Activated naive CD4-positive, alpha-beta T cell treated with anti-CD3 and anti-CD28 coated beads, Interleukin-2, amount 50 U/mL, for 72 hours (primary cell): ENCODE results near the gene UXT. TPM values are rescaled to one million over a fixed set of nuclear protein-coding genes. Genes with fewer than 3 reads are reported as not detected.

Experiments used
- ATAC-seq, 2 donors: fragments of 150-1000 bp; cut with Tn5 transposase; 2 replicates each; pipeline ENCODE4 v1.10.0; 2021; ENCODE audit warnings: mild to moderate bottlenecking in 2 of 2, moderate library complexity in 2 of 2
- DNase-seq, 2 donors: peaks; one replicate each; pipeline ENCODE4 v3.0.0; 2021 to 2022; ENCODE audit warnings: low spot score in 2 of 2
- H3K27ac Mint-ChIP-seq, 2 donors: one replicate each; pipeline ENCODE4 v1.8.0; 2022; ENCODE audit warnings: mild to moderate bottlenecking in 2 of 2, mixed read lengths in 2 of 2
- H3K36me3 Mint-ChIP-seq, 2 donors: one replicate each; pipeline ENCODE4 v1.8.0; 2022; ENCODE audit warnings: mixed read lengths in 2 of 2
- H3K9me3 Mint-ChIP-seq, 2 donors: one replicate each; pipeline ENCODE4 v1.8.0; 2022; ENCODE audit warnings: mixed read lengths in 2 of 2
- total RNA-seq, 2 donors: library from RNA; stranded (reverse); gene quantifications; one replicate each; pipeline ENCODE4 v1.2.3, GENCODE V29; 2022

The UXT gene
- total RNA-seq, 2 donors from 2014 or later, result 162 to 210 TPM

- Mint-ChIP-seq H3K36me3 (peaks cover 0 to 7% of the 10 kb centered on the region in 2 donors), H3K27ac (no peak overlapping the region), H3K9me3 (no peaks in the 10 kb centered on the region)
- ATAC-seq, result no peak
- no peak for DNase-seq
These were observed 27.3 kb downstream of the UXT start for GRCh38 chrX:47631676-47632075.

GRCh38 chrX:47629419-47630200 lies 29.4 kb downstream of the UXT start, which contains the start of gene CFP:
Gene CFP (minus strand): TSS chrX:47629930. CDS start chrX:47629844, 86 bp downstream.
- Mint-ChIP-seq H3K36me3 (no peaks in the 10 kb centered on the region), H3K27ac (peak within 1 kb of the TSS; percentile 88 to 91), H3K9me3 (no peaks in the 10 kb centered on the region)
- no peak for DNase-seq
- ATAC-seq, result peak; percentile 60 to 61

DNA sequence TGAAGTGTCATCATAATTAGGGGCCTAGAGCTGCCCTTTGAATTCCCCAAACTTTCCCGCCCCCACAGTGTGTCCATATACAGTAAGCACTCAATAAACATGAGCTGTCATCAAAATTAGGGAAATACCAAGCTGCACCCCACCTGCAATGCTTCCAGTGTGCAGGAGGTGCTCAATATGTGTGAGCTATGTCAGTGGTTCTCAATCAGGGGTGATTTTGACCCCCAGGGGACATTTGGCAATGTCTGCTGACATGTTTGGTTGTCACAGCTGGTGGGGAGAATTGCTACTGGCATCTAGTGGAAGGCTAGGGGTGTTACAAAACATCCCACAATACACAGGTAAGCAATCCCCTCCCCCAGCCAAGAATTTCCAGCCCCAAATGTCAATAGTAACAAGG lies 30.0 kb downstream of the UXT start:
- no peak for DNase-seq
- H3K36me3 Mint-ChIP-seq, result no peaks in the 10 kb centered on the region
- H3K27ac Mint-ChIP-seq, result peak overlapping the region; percentile 9 to 88
- ATAC-seq, result peak in 1 of 2 donors; percentile 29
- H3K9me3 Mint-ChIP-seq, result no peaks in the 10 kb centered on the region

- DNase-seq (no peak), ATAC-seq (no peak)
- H3K9me3 Mint-ChIP-seq, result no peaks in the 10 kb centered on the region
- no peak overlapping the region for H3K27ac Mint-ChIP-seq
- H3K36me3 Mint-ChIP-seq, result no peaks in the 10 kb centered on the region
These were observed 33.6 kb downstream of the UXT start for GRCh38 chrX:47625365-47625764.

- DNase-seq, result no peak
- ATAC-seq, result peak; percentile 42 to 69
These were observed 35.4 kb downstream of the UXT start for GRCh38 chrX:47623540-47624027.

GRCh38 chrX:47621851-47622250 lies 37.1 kb downstream of the UXT start:
- Mint-ChIP-seq H3K9me3 (no peaks in the 10 kb centered on the region), H3K36me3 (no peaks in the 10 kb centered on the region), H3K27ac (no peak overlapping the region)
- no peak for ATAC-seq
- DNase-seq, result no peak

More at GRCh38 chrX:47623540-47624027, 35.4 kb downstream of the UXT start:
- H3K9me3 Mint-ChIP-seq, result no peaks in the 10 kb centered on the region
- H3K36me3 Mint-ChIP-seq, result no peaks in the 10 kb centered on the region
- no peak overlapping the region for H3K27ac Mint-ChIP-seq

- ATAC-seq (peak in 1 of 2 donors; percentile 8), DNase-seq (no peak)
- Mint-ChIP-seq H3K27ac (peak overlapping the region in 1 of 2 donors; percentile 75), H3K36me3 (no peaks in the 10 kb centered on the region), H3K9me3 (no peaks in the 10 kb centered on the region)
These were observed 38.7 kb downstream of the UXT start for GRCh38 chrX:47620303-47620685.

DNA sequence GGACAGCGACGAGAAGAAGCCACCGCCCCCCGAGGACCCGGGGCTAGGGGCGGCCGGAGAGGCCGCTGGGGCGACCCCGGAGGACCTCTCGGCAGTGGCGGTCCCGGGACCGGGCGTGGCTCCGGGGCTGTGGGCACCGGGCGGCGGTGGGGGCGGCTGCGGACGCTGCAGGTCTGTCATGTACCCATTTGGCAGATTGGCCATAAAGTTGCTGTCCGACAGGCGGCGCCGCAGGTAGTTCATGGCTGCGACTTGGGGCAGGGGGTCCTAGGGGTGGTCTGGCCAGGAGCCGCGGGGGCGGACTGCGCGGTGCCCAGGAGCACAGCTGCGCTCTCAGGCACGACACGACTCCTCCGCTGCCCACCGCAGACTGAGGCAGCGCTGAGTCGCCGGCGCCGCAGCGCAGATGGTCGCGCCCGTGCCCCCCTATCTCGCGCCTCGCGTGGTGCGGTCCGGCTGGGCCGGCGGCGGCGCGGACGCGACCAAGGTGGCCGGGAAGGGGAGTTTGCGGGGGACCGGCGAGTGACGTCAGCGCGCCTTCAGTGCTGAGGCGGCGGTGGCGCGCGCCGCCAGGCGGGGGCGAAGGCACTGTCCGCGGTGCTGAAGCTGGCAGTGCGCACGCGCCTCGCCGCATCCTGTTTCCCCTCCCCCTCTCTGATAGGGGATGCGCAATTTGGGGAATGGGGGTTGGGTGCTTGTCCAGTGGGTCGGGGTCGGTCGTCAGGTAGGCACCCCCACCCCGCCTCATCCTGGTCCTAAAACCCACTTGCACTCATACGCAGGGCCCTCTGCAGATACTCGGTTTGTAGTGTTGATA lies 39.3 kb downstream of the UXT start, which contains the start of gene SYN1:
Gene SYN1, minus strand, starts transcription at position 372 of the 817 bp plus-strand sequence. Its CDS starts 129 bp downstream, at position 243.
- H3K27ac Mint-ChIP-seq, result peak within 1 kb of the TSS in 1 of 2 donors; percentile 75
- H3K9me3 Mint-ChIP-seq, result no peaks in the 10 kb centered on the region
- ATAC-seq (peak; percentile 83 to 84), DNase-seq (peak; percentile 72 to 84)
- H3K36me3 Mint-ChIP-seq, result no peaks in the 10 kb centered on the region

GRCh38 chrX:47618923-47619485 lies 40.0 kb downstream of the UXT start:
- DNase-seq (no peak), ATAC-seq (no peak)
- no peaks in the 10 kb centered on the region for H3K36me3 Mint-ChIP-seq
- H3K27ac Mint-ChIP-seq, result no peak overlapping the region
- H3K9me3 Mint-ChIP-seq, result no peaks in the 10 kb centered on the region

DNA sequence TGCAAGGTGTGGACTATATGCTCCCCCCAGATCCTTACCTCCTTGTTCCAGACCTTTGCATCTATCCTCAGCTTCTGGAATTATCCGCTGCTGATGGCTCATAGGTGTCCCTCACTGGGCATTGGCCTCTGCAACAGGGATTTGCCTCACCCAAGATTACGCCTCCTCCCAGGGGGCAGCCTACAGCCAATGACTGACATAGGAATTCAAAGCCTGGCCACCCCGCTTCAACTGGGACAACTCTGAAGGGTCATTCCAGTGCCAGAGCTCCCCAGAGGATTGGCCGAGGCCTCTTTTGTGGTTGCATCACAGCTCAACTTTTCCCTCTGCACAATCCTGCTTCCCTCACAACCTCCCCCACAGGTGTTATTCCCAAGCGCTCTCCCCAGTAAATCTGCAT lies 44.4 kb downstream of the UXT start:
- no peaks in the 10 kb centered on the region for H3K9me3 Mint-ChIP-seq
- no peak for DNase-seq
- no peaks in the 10 kb centered on the region for H3K36me3 Mint-ChIP-seq
- H3K27ac Mint-ChIP-seq, result no peak overlapping the region
- no peak for ATAC-seq

- Mint-ChIP-seq H3K27ac (no peak overlapping the region), H3K36me3 (no peaks in the 10 kb centered on the region), H3K9me3 (no peaks in the 10 kb centered on the region)
- ATAC-seq (no peak), DNase-seq (no peak)
These were observed 45.9 kb downstream of the UXT start for GRCh38 chrX:47613082-47613481.

- Mint-ChIP-seq H3K36me3 (no peaks in the 10 kb centered on the region), H3K27ac (no peak overlapping the region), H3K9me3 (no peaks in the 10 kb centered on the region)
- no peak for DNase-seq
- ATAC-seq, result no peak
These were observed 46.6 kb downstream of the UXT start for GRCh38 chrX:47612418-47612817.

GRCh38 chrX:47611926-47612325 lies 47.1 kb downstream of the UXT start:
- no peak for DNase-seq
- Mint-ChIP-seq H3K9me3 (no peaks in the 10 kb centered on the region), H3K36me3 (no peaks in the 10 kb centered on the region), H3K27ac (no peak overlapping the region)
- no peak for ATAC-seq

GRCh38 chrX:47611489-47611888 lies 47.5 kb downstream of the UXT start:
- DNase-seq (no peak), ATAC-seq (no peak)
- H3K9me3 Mint-ChIP-seq, result no peaks in the 10 kb centered on the region
- H3K27ac Mint-ChIP-seq, result no peak overlapping the region
- no peaks in the 10 kb centered on the region for H3K36me3 Mint-ChIP-seq

DNA sequence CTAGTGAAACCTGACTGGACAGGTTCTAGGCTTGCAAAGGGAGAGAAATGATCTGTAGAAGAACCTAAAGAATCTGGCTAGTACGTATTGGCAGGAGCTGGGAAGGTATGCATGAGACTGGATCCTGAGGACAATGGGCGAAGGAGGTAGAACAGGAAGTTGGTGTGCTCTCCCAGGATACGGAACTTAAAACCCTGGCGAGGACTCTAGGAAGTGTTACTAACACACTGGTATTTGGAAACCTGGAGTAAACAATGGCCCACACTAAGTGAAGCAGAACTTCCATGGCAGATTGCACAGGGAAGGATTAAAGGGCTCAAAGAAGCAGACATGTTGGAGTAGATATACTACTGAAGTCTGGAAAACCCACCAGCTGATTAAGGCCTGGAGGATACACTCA lies 48.5 kb downstream of the UXT start:
- no peak for DNase-seq
- no peaks in the 10 kb centered on the region for H3K36me3 Mint-ChIP-seq
- no peaks in the 10 kb centered on the region for H3K9me3 Mint-ChIP-seq
- no peak for ATAC-seq
- no peak overlapping the region for H3K27ac Mint-ChIP-seq

- Mint-ChIP-seq H3K9me3 (no peaks in the 10 kb centered on the region), H3K36me3 (no peaks in the 10 kb centered on the region), H3K27ac (no peak overlapping the region)
- ATAC-seq (no peak), DNase-seq (no peak)
These were observed 50.7 kb downstream of the UXT start for GRCh38 chrX:47608130-47608810.
